Astrocyte (in vitro differentiated cells and primary cell): ENCODE data around the gene PTK6.

Source experiments
- CTCF ChIP-seq: IDR thresholded peaks from 2 replicates; pipeline ENCODE4 v1.5.1; 2011; ENCODE audit warnings: low read depth, mild to moderate bottlenecking, inconsistent platforms, low read length, moderate library complexity; ENCODE audit not compliant: insufficient read depth
- EZH2 ChIP-seq: IDR thresholded peaks from 2 replicates; pipeline ENCODE4 v1.6.1; 2012; ENCODE audit warnings: mild to moderate bottlenecking, low read length, inconsistent platforms; ENCODE audit not compliant: insufficient read depth

GRCh38 chr20:63564036-63564810 lies 27.0 kb upstream of the PTK6 start:
- TF ChIP-seq CTCF (no peak), EZH2 (no peak)
